ENCODE measurements around the gene SLC30A2. TPM values are rescaled to one million over a fixed set of nuclear protein-coding genes. Genes with fewer than 3 reads are reported as not detected.

The SLC30A2 gene
- total and polyA plus RNA-seq, 4 donors, result 0.02 to 0.51 (median 0.24) TPM

DNA sequence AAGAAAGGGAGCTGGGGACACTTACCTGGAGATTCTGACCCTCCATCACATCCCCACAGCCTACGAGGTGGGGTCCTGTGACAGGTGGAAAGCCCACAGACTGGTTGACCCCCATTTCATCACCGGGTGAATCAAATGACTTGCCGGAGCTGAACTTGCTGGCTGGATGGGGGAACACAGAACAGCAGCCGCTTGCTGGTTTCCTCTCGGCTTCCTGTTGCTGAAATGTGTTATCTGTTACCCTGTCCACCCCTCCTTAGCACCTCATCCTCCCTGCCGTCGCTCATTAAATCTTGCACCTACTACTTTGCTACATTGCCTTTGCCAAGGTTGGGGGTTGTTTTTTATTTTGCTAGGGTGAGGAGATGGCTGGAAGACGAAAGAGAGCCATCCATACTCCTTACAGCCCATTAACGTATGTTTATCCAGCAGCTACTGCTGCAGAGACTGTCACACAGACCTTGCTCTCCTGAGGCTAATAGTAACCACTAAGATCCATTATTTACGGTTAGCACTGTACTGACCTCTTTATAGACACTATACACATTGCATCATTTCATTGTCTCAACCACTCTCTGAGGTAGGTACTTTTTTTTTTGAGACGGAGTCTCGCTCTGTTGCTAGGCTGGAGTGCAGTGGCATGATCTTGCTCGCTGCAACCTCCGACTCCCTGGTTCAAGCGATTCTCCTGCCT lies 55.1 kb downstream of the SLC30A2 start:
- TF ChIP-seq, protein P1, sequence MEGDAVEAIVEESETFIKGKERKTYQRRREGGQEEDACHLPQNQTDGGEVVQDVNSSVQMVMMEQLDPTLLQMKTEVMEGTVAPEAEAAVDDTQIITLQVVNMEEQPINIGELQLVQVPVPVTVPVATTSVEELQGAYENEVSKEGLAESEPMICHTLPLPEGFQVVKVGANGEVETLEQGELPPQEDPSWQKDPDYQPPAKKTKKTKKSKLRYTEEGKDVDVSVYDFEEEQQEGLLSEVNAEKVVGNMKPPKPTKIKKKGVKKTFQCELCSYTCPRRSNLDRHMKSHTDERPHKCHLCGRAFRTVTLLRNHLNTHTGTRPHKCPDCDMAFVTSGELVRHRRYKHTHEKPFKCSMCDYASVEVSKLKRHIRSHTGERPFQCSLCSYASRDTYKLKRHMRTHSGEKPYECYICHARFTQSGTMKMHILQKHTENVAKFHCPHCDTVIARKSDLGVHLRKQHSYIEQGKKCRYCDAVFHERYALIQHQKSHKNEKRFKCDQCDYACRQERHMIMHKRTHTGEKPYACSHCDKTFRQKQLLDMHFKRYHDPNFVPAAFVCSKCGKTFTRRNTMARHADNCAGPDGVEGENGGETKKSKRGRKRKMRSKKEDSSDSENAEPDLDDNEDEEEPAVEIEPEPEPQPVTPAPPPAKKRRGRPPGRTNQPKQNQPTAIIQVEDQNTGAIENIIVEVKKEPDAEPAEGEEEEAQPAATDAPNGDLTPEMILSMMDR (IDR thresholded peaks at IDR 0.05; ENCODE audit: control extremely low read depth, extremely low read depth), result no peak
- no peak for ATAC-seq (ENCODE audit: insufficient read depth, low FRiP score)
- H3K9me3 ChIP-seq (ENCODE audit: control insufficient read depth in 4 of 4, insufficient read depth in 3 of 4, low read length in 3 of 4), result no peaks in the 10 kb centered on the region
- 26 to 59% methylated on average over 15 of the region's 15 CpGs for WGBS, 2 donors
- peaks cover 0 to 5% (median 4%) of the 10 kb centered on the region in 5 donors for H3K4me1 ChIP-seq (ENCODE audit: control insufficient read depth in 5 of 5, insufficient read depth in 5 of 5, low read length in 5 of 5)
- H3K27ac ChIP-seq (ENCODE audit: low read depth in 1 of 2, low read length in 1 of 2), result no peak overlapping the region
- DNase-seq, result peak in 1 of 3 donors; percentile 20
- H3K36me3 ChIP-seq (ENCODE audit: control insufficient read depth in 4 of 4, insufficient read depth in 4 of 4, low read length in 4 of 4), result peaks cover 2 to 10% (median 8%) of the 10 kb centered on the region in 4 donors
- no peak overlapping the region for H3K4me3 ChIP-seq
- peak overlapping the region in 1 of 2 donors; percentile 11 for H3K9ac ChIP-seq (ENCODE audit: insufficient read depth in 1 of 2, low read length in 2 of 2)
- H3K27me3 ChIP-seq (ENCODE audit: control insufficient read depth in 3 of 3, insufficient read depth in 3 of 3, low read length in 2 of 3), result no peaks in the 10 kb centered on the region

DNA sequence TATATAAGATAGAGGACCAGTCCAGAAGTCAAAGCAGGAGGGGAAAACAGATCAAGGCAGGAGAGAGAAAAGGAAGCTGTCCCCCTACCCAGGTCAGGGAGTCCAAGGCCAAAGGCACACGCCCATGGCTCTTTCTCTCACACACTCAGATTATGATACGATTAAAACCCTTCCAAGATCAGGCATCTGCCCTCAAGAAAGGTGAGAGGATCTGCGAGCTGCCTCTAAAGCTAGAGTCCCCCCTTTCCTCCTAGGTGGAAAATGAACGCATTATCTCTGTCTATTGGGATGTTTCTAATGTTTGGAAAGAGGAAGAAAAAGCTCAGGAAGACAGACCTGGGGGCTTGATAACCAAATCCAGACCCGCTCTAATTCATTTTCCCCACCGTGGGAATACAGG lies 55.7 kb downstream of the SLC30A2 start:
- WGBS, 2 donors, result 45 to 70% methylated on average over 6 of the region's 6 CpGs
- peak overlapping the region in 1 of 2 donors; percentile 11 for H3K9ac ChIP-seq (ENCODE audit: insufficient read depth in 1 of 2, low read length in 2 of 2)
- ATAC-seq (ENCODE audit: insufficient read depth, low FRiP score), result no peak
- no peaks in the 10 kb centered on the region for H3K27me3 ChIP-seq (ENCODE audit: control insufficient read depth in 3 of 3, insufficient read depth in 3 of 3, low read length in 2 of 3)
- H3K36me3 ChIP-seq (ENCODE audit: control insufficient read depth in 4 of 4, insufficient read depth in 4 of 4, low read length in 4 of 4), result peaks cover 2 to 14% (median 10%) of the 10 kb centered on the region in 4 donors
- TF ChIP-seq, protein P1 (IDR thresholded peaks at IDR 0.05; ENCODE audit: control extremely low read depth, extremely low read depth), result no peak
- H3K4me1 ChIP-seq (ENCODE audit: control insufficient read depth in 5 of 5, insufficient read depth in 5 of 5, low read length in 5 of 5), result peaks cover 0 to 5% (median 4%) of the 10 kb centered on the region in 5 donors
- H3K9me3 ChIP-seq (ENCODE audit: control insufficient read depth in 4 of 4, insufficient read depth in 3 of 4, low read length in 3 of 4), result no peaks in the 10 kb centered on the region
- no peak for DNase-seq
- H3K4me3 ChIP-seq, result no peak overlapping the region
- H3K27ac ChIP-seq (ENCODE audit: low read depth in 1 of 2, low read length in 1 of 2), result no peak overlapping the region

DNA sequence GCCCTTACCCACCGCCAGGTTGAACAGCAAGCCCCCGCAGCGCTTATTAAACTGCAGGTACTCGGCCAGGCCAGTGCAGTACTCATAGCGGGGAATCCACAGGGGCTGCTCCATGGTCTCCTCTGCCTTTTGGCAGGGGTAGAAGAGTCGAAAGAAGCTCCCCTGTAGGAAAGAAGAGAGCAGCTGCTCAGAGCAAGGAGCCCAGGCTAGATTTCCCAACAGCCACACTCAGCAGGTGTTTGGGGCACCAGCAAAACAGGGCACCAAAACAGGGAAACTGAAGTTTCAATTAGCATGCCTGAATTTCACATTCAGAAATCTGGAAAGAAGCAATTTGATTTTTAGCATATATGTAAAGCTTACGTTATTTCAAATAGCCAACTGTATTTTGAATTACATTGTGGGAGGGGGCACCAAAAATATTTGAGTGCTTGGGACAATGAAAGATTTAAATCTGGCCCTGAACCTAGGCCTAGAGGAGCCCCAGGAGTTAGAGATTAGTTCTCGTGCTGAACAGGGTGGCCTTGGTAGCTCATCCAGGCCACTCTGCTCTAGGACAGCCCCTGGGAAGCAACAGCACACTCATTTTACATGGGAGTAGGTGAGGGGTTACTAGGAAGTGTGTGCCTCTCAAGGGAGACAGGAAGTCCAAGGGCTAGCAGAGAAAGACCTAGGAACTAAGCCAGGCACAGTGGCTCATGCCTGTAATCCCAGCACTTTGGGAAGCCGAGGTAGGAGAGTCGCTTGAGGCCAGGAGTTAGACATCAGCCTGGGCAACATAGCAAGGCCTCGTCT lies 56.3 kb downstream of the SLC30A2 start:
- DNase-seq, result no peak

More for the DNA sequence above, 56.3 kb downstream of the SLC30A2 start:
- no peak for ATAC-seq (ENCODE audit: insufficient read depth, low FRiP score)
- Histone ChIP-seq H3K27me3 (ENCODE audit: control insufficient read depth in 3 of 3, insufficient read depth in 3 of 3, low read length in 2 of 3) (no peaks in the 10 kb centered on the region), H3K36me3 (ENCODE audit: control insufficient read depth in 4 of 4, insufficient read depth in 4 of 4, low read length in 4 of 4) (peaks cover 2 to 14% (median 11%) of the 10 kb centered on the region in 4 donors), H3K4me1 (ENCODE audit: control insufficient read depth in 5 of 5, insufficient read depth in 5 of 5, low read length in 5 of 5) (peaks cover 0 to 5% (median 4%) of the 10 kb centered on the region in 5 donors), H3K4me3 (no peak overlapping the region), H3K27ac (ENCODE audit: low read depth in 1 of 2, low read length in 1 of 2) (peak overlapping the region in 1 of 2 donors; percentile 57), H3K9ac (ENCODE audit: insufficient read depth in 1 of 2, low read length in 2 of 2) (no peak overlapping the region), H3K9me3 (ENCODE audit: control insufficient read depth in 4 of 4, insufficient read depth in 3 of 4, low read length in 3 of 4) (no peaks in the 10 kb centered on the region)
- WGBS, 2 donors, result 84 to 90% methylated on average over 11 of the region's 11 CpGs
- TF ChIP-seq, protein P1 (IDR thresholded peaks at IDR 0.05; ENCODE audit: control extremely low read depth, extremely low read depth), result no peak

Data from lung (tissue), 12 donors.